ENCODE results near the gene CDC5L.
A peak's percentile ranks its signal among the peaks of the same experiment; 100 is the strongest.

The CDC5L gene

DNA sequence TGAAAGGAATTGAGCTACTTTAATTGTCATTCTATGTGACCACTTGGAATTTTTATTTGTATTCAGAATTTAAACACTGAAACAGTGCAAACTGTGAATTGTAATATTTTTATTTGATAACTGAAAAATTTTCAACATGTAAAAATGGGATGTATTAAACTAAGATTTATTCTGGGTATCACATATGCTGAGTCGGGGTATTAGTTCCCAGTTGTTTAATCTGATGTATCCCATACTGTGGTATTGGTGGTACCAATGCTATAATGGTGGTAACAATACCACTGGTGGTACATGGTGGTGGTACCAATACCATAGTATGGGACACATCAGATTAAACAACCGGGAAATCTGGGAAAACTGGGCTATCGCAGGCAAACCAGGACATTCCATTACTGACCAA lies 79.4 kb downstream of the CDC5L start:
- DNase-seq, result no peak
- intact Hi-C loops (cut with DNase I), result no loop called here

DNA sequence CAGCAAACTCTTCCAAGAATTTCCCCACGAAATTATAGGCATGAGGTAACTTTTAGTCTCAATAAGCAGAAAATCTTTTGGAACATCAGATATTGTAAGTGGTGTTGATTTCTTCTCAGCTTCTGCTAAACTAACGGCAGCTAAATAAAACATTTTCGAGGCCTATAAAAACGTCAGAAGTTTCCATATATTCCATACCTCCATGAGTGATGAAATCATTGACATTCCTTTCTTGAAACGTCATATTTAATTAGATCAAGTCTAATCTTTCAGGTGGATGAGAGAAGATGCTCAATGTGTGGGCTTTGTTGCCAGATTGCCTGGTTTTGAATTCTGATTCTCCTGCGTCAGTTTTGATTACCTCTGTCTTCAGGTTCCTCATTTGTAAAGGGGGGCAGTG lies 81.3 kb downstream of the CDC5L start:
- DNase-seq, result no peak
- intact Hi-C loops (cut with DNase I), result no loop called here

DNA sequence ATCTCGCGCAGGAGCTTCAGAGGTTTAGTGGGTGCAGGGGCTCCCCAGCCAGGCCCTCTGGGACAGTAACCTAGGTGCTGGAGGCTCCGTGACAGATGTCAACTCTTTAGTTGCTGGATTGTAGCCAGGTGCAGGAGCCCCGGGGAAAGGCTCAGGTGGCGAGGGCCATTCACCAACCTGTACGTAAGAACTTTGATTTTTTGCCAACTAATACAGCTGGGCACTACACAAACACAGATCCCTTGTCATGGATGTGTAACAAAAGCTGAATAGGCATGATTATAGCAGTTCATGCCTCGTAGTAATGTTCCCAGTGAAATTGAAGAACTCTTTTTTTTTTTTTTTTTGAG lies 82.6 kb downstream of the CDC5L start:
- intact Hi-C loops (cut with DNase I), result loop anchor here (10.0 kb wide), 1 partner anchor 185 kb away; no protein-coding TSS in a partner anchor
- DNase-seq, result no peak

DNA sequence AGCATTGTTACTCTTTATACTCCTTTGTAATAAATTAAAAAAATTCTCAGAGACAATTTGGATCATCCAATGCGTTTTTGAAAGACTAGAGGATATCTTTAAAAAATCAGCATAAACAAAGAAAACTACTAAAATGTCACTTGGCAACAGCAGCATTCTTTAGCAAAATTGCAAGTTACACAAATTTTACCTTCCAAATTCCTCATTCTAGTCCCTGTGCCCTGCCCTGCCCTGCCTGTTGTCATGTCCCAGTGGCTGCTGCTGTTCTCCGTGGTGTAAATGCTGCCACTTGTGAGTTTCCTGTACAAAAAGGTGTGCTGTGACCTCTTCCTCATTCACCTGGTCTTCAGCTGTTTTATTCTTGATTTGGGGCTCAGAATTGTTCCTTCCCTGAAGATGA lies 83.2 kb downstream of the CDC5L start:
- no peak for DNase-seq
- intact Hi-C loops (cut with DNase I), result loop anchor here (10.0 kb wide), 1 partner anchor 184 kb away; no protein-coding TSS in a partner anchor

DNA sequence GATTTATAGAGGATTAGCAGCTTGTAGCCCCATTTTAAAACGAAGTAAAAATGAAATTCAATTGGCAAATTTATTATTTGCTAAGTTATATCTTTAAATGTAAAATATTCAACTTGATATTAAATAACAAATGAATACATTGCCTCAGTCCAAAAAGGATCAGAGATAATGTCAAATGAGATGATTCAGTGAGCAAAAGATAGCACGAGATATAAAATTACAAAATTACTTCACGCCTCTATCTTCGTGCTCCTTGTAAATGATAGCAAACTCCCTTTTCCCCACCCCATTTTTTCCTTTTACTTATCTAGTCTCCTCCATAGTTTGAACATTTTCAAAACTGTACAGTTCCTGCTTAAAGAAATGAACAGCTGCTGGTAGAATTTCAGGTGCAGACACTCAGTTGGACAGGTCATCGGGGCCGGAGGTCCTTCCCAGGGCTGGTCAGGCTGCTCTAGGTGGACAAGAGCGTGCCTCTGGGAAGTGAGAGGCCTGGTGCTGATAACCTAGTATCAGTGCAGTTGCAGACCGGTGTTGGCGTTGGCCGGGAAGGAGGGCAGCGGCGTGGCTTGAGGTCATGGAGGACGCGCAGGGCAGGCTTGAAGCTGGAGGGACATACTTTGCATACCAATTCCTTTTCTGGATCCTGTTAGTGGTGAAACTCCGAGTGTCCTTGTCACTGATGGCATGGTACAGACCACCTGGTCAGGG lies 83.9 kb downstream of the CDC5L start:
- intact Hi-C loops (cut with DNase I), result loop anchor here (10.0 kb wide), 1 partner anchor 183 kb away; no protein-coding TSS in a partner anchor
- no peak for DNase-seq

DNA sequence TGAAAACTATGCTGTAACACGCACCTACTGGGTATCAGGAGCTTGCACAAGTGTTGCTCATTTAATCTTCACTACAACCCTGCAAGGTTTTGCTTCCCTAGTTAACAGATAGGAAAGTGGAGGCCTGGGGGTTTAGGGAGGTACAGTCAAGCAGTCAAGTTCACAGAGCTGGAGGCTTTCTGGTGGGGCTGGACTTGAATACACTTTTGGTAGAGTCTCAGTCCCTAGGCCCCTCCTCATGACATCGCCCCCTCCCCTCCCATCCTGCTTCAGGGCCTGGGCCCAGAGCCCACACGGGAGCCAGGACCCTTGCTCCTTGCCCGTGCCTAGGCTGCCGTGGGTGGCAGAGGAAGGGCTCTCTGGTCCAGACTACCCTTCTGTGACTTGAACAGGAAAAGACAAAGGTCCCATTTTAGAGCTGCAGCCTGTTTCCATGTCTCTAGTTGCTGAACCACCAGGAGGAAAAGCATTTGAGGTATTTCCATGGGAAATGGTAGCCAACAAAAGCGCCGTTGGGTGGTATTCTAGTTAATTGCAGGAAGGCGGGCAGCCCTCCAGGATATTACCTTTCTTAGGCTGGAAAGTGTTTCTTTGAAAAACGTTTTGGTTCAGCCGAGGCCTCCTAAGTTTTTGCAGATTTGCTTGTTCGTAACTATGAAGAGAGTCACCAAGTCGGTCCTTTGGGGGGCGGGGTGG lies 84.9 kb downstream of the CDC5L start:
- intact Hi-C loops (cut with DNase I), result loop anchor here (10.0 kb wide), 1 partner anchor 182 kb away; no protein-coding TSS in a partner anchor

DNA sequence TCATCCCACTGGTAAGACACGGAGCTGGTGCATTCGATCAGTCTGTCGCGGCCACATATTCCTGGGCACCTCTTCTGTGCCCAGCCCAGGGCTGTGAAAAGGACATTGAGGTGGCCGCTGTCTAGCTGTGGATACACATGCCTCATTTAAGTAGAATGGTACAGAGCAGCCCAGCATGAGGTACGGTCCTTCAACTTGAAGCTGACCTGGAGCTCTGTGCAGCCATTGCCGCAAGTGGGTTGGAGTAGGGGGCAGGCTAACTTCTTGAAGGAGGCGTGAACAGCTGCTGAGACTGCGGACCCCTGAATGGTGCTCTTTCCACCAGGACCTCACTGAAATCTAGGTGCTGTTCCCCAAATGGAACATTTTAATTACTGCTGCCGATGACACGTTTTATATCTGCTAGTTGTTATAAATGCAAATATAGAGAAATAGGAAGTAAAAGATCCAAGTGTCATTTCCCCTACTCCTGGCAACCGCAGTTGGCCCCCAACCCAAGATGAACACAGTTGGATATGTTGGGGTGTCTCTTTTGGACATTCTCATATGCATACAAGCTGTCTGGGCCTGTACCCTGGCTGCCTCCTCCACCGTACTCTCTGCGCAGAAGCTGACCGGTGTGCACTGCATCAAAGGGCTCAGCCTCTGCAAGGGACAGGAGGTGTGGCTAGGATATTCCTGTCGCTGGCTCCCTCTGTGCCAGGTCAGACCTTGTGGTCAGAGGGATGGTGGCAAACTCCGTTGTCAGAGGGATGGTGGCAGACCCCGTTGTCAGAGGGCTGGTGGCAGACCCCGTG lies 86.1 kb downstream of the CDC5L start:
- intact Hi-C loops (cut with DNase I), result loop anchor here (10.0 kb wide), 1 partner anchor 181 kb away; no protein-coding TSS in a partner anchor
- DNase-seq, result no peak

More for the DNA sequence above, 84.9 kb downstream of the CDC5L start:
- DNase-seq, result no peak

DNA sequence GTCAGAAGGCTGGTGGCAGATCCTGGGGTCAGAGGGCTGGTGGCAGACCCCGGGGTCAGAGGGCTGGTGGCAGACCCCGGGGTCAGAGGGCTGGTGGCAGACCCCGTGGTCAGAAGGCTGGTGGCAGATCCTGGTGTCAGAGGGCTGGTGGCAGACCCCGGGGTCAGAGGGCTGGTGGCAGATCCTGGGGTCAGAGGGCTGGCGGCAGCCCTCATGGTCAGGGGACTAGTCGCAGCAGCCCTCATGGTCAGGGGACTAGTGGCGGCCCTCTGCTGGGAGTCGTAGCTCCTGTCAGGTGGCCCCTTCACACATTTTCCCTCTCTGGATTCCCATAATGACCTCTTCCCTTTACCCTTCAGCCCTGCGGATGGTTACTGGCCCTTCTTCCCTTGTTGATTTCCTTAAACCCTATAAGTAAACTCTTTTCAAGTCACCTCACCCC lies 86.7 kb downstream of the CDC5L start:
- no peak for DNase-seq
- intact Hi-C loops (cut with DNase I), result loop anchor here (10.0 kb wide), 1 partner anchor 181 kb away; no protein-coding TSS in a partner anchor

DNA sequence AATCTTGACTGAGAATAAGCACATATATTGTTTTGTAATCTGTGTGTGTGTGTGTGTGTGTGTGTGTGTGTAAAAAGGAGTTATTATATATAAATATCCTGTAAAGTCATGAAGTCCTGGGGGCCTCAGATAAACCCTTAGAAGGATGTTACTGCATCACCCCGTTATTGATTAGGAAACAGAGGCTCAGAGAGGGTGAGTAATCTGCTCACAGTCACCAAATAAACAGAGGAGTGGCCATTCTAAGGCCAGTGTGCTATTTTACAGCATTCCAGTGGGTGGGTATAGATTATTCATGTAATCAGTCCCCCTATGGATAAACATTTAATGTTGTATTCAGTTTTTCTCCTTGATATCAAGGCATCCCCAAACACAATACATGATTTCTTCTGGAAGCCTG lies 87.1 kb downstream of the CDC5L start:
- DNase-seq, result no peak
- intact Hi-C loops (cut with DNase I), result loop anchor here (5.0 to 10.0 kb wide), 2 partner anchors 180 to 1448 kb away; no protein-coding TSS in a partner anchor

DNA sequence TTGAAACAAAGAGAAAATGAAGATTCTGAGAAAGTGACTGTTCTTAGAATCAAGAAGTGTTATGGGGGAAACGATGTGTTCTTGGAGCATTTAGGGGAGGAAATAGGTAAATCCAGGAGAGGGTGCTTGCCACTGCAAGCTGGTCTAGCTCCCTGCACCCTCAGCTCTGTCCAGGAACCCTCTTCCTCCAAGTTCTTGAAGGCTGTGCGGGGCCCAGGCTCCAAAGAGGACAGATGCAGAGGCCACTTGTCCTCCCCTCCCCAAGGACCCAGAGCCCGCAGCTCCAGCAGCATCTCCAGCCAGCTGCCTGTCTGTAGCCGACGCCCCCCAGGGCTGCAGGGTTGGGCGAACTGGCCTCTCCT lies 87.9 kb downstream of the CDC5L start:
- intact Hi-C loops (cut with DNase I), result loop anchor here (5.0 to 10.0 kb wide), 2 partner anchors 179 to 1447 kb away; no protein-coding TSS in a partner anchor
- no peak for DNase-seq

DNA sequence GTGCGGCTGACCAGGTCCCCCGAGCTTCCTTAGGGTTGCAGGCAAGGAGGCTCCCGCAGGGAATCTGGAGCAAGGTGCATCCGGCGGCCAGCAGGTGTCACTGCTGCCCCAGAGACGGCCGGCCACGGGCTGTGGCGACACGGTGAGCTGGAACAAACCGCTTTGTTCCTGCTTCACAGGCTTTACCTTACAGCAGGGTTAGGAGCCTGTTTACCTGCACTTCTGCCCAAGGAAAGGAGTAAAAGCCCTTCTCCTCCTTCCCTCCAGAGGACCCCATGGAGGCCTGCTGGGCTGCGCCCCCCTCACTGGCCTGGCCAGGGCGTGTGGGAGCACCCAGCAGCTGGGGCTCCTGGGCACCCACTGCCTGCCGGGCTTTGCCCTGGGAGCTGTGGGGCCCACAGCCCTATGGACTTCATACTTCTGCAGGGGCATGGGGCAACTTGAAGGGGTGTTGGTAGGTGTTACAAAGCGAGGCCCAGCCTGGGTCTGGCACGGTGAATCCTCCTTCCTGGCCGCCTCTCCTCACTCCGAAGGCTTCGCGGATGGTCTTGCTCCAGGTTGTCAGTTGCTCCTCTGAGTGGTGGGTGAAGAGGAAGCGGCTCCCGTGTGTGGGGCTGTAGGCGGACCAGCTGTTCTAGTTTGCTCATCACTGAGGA lies 88.4 kb downstream of the CDC5L start:
- peak; percentile 70 to 93 (median 84) for DNase-seq
- intact Hi-C loops (cut with DNase I), result loop anchor here (5.0 to 10.0 kb wide), 2 partner anchors 179 to 1446 kb away; no protein-coding TSS in a partner anchor

DNA sequence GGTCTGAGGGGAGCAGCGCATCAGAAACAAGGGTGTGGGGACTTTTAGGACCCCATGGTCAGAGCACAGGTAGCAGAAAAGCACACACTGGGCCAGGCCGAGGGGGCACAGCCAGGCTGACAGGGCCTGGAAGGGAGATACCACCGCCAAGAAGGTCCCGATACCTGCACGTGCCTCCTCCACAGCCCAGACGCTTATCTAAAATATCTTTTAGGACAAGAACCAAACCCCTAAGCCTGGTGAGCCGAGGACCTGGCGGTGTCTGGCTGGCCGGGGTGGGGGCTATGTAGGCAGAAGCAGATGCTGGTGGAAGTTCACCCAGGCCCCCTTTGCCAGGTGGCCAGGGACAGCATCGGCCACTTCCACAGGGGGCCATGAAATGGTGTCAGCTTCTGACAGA lies 89.3 kb downstream of the CDC5L start:
- DNase-seq, result no peak
- intact Hi-C loops (cut with DNase I), result loop anchor here (5.0 to 10.0 kb wide), 2 partner anchors 178 to 1445 kb away; no protein-coding TSS in a partner anchor

DNA sequence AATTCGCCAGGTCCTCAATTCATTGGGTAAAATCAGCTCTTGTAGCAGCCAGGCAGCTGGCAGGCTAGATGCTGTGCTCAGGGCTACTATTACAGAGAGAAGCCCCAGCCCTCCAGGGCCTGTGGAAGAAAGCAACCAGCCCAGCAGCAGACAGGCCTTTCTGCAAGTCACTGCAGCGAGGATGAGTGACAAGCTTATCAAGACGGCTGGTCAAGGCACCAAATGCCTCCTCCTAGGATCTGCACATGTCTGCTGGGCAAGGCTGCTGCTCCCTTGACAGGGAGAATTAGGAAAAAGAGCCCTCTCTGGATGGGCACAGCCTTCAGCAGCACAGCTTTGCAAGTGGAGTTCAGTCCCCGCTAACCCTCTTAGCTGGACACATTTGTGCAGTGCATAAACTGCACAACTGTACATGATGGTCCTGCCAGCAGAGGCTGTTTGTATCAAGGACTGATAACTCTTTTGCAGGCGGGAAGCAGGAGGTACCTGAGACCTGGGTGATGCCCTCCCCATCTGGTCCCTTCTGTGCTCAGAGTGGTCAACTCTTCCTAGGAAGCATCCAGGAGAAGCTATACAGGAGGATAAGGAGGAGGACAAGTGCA lies 89.9 kb downstream of the CDC5L start:
- intact Hi-C loops (cut with DNase I), result loop anchor here (5.0 to 10.0 kb wide), 2 partner anchors 177 to 1445 kb away; no protein-coding TSS in a partner anchor
- DNase-seq, result no peak

DNA sequence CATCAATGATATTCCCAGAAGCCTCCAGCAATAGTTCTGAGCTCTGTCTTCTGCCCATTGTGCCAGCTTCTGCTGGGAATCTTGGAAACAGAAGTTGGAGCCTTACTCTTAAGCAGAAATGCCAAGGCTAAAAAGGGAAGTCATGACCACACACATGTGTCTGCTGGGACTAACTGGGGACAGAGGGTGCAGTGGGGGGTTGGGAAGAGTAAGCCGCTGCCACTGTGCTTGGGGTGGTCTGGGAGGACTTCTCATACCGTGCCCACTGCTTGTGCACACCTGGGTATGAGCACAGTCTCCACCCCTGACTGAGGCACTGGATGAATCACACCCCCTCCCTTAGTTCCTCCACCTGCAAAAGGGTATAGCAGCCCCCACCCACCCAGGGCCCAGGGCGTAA lies 90.7 kb downstream of the CDC5L start:
- peak in 1 of 42 donors; percentile 15 for DNase-seq
- intact Hi-C loops (cut with DNase I), result loop anchor here (5.0 to 10.0 kb wide), 2 partner anchors 177 to 1444 kb away; no protein-coding TSS in a partner anchor

DNA sequence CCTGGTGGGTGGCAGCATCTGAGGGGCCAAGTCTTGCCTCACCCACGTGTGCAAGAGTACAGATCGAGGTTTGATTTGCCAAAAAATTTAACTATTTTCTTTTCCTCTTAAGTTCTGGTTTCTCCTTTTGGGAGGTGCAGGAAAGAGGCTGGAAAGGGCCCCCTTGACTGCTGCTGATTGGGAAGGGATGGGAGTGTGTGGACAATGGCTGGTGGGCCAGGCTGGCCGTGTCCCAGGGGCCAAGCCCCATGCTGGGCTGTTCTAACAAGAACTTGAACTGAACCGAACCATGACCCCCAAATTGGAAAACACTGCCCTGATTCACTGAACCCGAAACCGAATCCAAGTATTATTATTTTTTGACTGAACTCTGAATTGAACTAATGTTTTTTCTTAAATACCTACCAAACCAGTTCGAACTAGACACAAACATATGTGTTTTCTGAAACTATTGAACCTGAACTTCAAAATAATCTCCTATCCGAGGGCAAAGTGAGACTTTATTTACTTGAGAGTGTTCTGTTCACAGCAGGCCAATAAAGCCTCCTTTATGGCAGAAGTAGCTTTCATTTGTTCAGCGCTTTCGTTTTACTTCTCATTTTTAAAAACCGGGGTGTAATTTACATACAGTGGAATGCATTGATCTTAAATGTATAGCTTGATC lies 91.2 kb downstream of the CDC5L start:
- intact Hi-C loops (cut with DNase I), result loop anchor here (5.0 to 10.0 kb wide), 2 partner anchors 176 to 1444 kb away; no protein-coding TSS in a partner anchor
- no peak for DNase-seq

DNA sequence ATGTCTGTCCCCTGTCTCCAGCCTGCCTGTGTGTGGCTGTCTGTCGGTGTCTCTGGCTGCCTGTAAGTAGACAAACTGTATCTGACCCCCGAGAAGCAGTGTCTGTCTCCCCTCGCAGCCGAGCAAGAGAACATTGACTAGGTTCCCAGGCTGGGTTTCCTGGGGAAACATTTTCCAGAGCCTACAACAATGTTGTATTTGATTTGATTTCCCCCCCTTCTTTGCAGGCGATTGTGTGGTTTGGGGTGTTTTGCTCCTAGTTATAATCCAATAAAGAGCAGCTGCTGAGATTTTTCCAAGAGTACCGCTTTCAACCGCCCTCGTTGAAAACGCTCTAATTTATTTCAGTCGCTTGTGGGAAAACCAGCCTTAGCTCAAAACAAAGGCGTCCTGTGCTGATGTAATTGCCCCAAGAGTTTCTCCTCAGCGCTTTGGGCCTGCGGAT lies 92.6 kb downstream of the CDC5L start:
- DNase-seq, result peak in 22 of 42 donors; percentile 7 to 67 (median 32)
- intact Hi-C loops (cut with DNase I), result no loop called here

DNA sequence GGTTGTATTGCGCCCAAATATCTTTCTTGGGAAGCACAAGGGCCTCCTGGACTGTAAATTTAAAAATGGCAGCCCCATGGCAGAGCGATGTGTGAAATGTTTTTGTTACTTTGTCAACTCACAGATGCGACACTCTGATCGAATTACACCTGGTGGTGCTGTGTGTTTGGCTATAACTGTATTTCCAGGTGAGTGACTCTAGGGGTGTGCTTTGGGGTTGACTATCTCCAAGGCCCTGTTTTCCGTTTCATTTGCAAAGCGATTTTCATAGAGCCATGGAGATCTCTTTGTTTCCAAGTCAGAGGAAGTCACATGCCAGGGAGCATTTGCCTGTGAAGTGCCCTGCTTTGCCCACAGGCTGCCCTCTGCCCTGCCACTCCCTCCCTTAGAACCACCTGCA lies 93.5 kb downstream of the CDC5L start:
- DNase-seq, result no peak
- intact Hi-C loops (cut with DNase I), result no loop called here

DNA sequence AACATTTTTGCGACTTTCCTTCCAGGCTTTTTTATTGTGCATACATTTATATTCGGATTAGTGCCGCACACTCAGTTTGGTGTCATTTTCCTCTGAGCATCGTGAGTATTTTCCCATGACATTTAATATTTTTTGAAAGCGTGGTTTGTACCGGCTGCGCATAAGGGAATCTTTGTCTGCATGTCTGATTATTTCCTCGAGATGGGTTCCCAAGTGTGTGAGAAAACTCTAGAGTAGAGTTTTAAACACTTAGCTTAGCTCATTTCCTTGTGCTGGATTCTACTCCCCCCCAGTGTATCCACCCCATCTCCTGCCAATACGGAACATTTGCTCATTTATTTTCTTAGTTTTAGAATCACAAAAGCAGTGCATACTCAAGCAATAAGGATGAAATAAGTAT lies 94.3 kb downstream of the CDC5L start:
- intact Hi-C loops (cut with DNase I), result no loop called here
- DNase-seq, result no peak

All from head of caudate nucleus (tissue), 42 donors.